Natural killer cell (primary cell): ENCODE measurements around the gene ZMIZ1. TPM values are rescaled to one million over a fixed set of nuclear protein-coding genes. Genes with fewer than 3 reads are reported as not detected.

Experiments
- ATAC-seq, 3 donors: fragments of 150-1000 bp in 2 of 3; fragments of 200-7000 bp in 1 of 3; cut with Tn5 transposase; 1 replicate in 1 of 3; 2 replicates in 2 of 3; pipeline ENCODE4 v1.10.0; 2021; ENCODE audit warnings: mild to moderate bottlenecking in 2 of 3, moderate library complexity in 2 of 3
- DNase-seq, 2 donors: peaks; one replicate each; pipeline versions ENCODE4 v3.0.0 to v3.0.0-alpha.2; 2013 to 2021; ENCODE audit warnings: mixed read lengths in 1 of 2
- H3K27ac ChIP-seq: one replicate; pipeline ENCODE4 v1.5.1; 2013; ENCODE audit warnings: mild to moderate bottlenecking, low read length
- H3K27me3 ChIP-seq: one replicate; pipeline ENCODE4 v1.6.1; 2013; ENCODE audit warnings: low read length; ENCODE audit not compliant: control insufficient read depth, insufficient read depth
- H3K36me3 ChIP-seq: one replicate; pipeline ENCODE4 v1.6.1; 2013; ENCODE audit warnings: low read length; ENCODE audit not compliant: control insufficient read depth, insufficient read depth
- H3K4me1 ChIP-seq: one replicate; pipeline ENCODE4 v1.6.1; 2013; ENCODE audit warnings: low read length; ENCODE audit not compliant: control insufficient read depth, insufficient read depth
- H3K4me3 ChIP-seq: one replicate; pipeline ENCODE4 v1.5.1; 2013; ENCODE audit warnings: low read length
- H3K9me3 ChIP-seq: one replicate; pipeline ENCODE4 v1.6.1; 2013; ENCODE audit warnings: low read length; ENCODE audit not compliant: control insufficient read depth, insufficient read depth
- H3K27ac Mint-ChIP-seq, 2 donors: one replicate each; pipeline ENCODE4 v1.8.0; 2022; ENCODE audit warnings: mild to moderate bottlenecking in 2 of 2, mixed read lengths in 2 of 2, moderate library complexity in 1 of 2
- H3K27me3 Mint-ChIP-seq, 2 donors: one replicate each; pipeline ENCODE4 v1.8.0; 2022; ENCODE audit warnings: low read depth in 2 of 2, mixed read lengths in 2 of 2
- H3K36me3 Mint-ChIP-seq: one replicate; pipeline ENCODE4 v1.8.0; 2022; ENCODE audit warnings: mixed read lengths
- H3K4me1 Mint-ChIP-seq, 2 donors: one replicate each; pipeline ENCODE4 v1.8.0; 2022; ENCODE audit warnings: mixed read lengths in 2 of 2
- H3K4me3 Mint-ChIP-seq: one replicate; pipeline ENCODE4 v1.8.0; 2022; ENCODE audit warnings: mild to moderate bottlenecking, moderate library complexity, mixed read lengths
- H3K9me3 Mint-ChIP-seq, 2 donors: one replicate each; pipeline ENCODE4 v1.8.0; 2022; ENCODE audit warnings: mixed read lengths in 2 of 2
- CTCF ChIP-seq: fragments of 200-600 bp; IDR thresholded peaks from one replicate; pipeline ENCODE4 v1.8.0; 2022; ENCODE audit warnings: antibody characterized with exemption
- WGBS: methylation state at CpG from one replicate; pipeline ENCODE4 v1.1.7; 2013; ENCODE audit warnings: missing lambda C conversion rate; ENCODE audit not compliant: insufficient coverage; 5-methylcytosine and 5-hydroxymethylcytosine counted together
- intact Hi-C: fragments of 100-400 bp; cut with micrococcal nuclease; formaldehyde crosslinking; loops from one replicate; pipeline ENCODE4 v1.14.2; 2022
- total RNA-seq, 4 donors: library from RNA; stranded (reverse); fragments of 120-200 nt in 1 of 4; gene quantifications; one replicate each; pipeline versions ENCODE4 v1.2.3 to v1.2.4, GENCODE V29; 2013 to 2022

The ZMIZ1 gene
- total RNA-seq, 3 donors from 2014 or later (not counting 1 experiment from before 2014, with no cell fraction given): 36.5 to 51.5 (median 37.9) TPM

GRCh38 chr10:79360499-79361342 lies 292.0 kb downstream of the ZMIZ1 start:
- no peak overlapping the region for H3K4me3 Mint-ChIP-seq
- TF ChIP-seq CTCF: no peak
- H3K36me3 Mint-ChIP-seq: peaks cover 6% of the 10 kb centered on the region
- H3K27ac ChIP-seq: no peak overlapping the region
- H3K27me3 Mint-ChIP-seq: peaks cover 7 to 8% of the 10 kb centered on the region in 2 donors
- peaks cover 10% of the 10 kb centered on the region for H3K4me1 ChIP-seq
- no peak for ATAC-seq
- intact Hi-C loops: no loop called here
- WGBS: 98% methylated on average over 5 of the region's 5 CpGs
- no peaks in the 10 kb centered on the region for H3K27me3 ChIP-seq
- no peak overlapping the region for H3K27ac Mint-ChIP-seq
- peaks cover 2% of the 10 kb centered on the region for H3K36me3 ChIP-seq
- H3K4me3 ChIP-seq: no peak overlapping the region
- peaks cover 11 to 14% of the 10 kb centered on the region in 2 donors for H3K4me1 Mint-ChIP-seq
- H3K9me3 Mint-ChIP-seq: no peaks in the 10 kb centered on the region
- no peaks in the 10 kb centered on the region for H3K9me3 ChIP-seq
- peak in 1 of 2 donors; percentile 2 for DNase-seq

- Mint-ChIP-seq H3K27me3 (peaks cover 7 to 8% of the 10 kb centered on the region in 2 donors), H3K4me1 (peaks cover 6 to 12% of the 10 kb centered on the region in 2 donors), H3K36me3 (peaks cover 6% of the 10 kb centered on the region), H3K27ac (no peak overlapping the region), H3K4me3 (no peak overlapping the region), H3K9me3 (no peaks in the 10 kb centered on the region)
- 50% methylated on average over 1 of the region's 4 CpGs for WGBS
- H3K27me3 ChIP-seq: no peaks in the 10 kb centered on the region
- no peaks in the 10 kb centered on the region for H3K9me3 ChIP-seq
- intact Hi-C loops: no loop called here
- DNase-seq (no peak), ATAC-seq (no peak)
- peaks cover 6% of the 10 kb centered on the region for H3K4me1 ChIP-seq
- no peak overlapping the region for H3K4me3 ChIP-seq
- no peak for TF ChIP-seq CTCF
- peaks cover 2% of the 10 kb centered on the region for H3K36me3 ChIP-seq
- no peak overlapping the region for H3K27ac ChIP-seq
Observed at GRCh38 chr10:79361726-79362397, 293.1 kb downstream of the ZMIZ1 start.
